GM18861 (cell line): ENCODE measurements around the gene NFASC.

Experiments used
- ATAC-seq: cut with Tn5 transposase; IDR thresholded peaks from one replicate; pipeline ENCODE4 v1.9.1; 2021; ENCODE audit not compliant: unreplicated experiment

NFASC gene

DNA sequence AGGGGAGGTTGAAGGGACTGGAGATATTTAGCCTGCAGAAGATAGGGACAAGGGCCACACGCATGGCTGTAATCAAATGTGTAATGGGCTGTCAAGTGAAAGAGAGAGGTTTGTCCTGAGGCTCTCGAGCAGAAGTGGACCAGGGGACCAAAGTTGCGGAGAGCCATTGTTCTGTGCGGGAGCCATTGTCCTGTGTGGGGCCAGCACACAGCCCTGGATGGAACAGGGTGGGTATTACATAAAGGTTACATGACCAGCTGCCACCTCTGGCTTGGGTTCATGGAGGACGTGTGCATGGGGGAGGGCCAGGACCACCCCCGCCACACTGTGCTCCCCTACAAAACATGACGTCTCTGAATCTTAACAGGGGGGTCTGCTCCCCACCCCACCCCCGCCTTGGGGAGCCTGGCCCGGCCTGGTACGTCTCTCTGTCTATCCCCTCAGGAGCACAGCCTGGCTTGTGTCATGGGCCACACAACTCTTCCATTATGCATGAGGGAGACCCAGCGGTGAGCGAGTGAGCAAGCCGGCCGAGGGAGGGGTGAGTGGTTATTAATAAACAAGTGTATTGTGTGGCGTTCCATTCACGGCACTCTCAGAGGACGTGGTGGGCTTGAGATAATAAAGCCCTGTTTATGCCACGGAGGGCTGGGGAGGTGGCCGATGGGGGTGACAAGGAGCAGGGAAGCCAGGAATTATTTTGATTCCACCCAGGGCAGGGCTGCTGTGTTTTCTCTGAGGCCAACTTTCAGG lies at the start of gene NFASC:
Gene NFASC (plus strand): TSS at position 703 of the 753 bp plus-strand sequence. CDS start 73,454 bp downstream, outside the sequence.
- no peak for ATAC-seq

DNA sequence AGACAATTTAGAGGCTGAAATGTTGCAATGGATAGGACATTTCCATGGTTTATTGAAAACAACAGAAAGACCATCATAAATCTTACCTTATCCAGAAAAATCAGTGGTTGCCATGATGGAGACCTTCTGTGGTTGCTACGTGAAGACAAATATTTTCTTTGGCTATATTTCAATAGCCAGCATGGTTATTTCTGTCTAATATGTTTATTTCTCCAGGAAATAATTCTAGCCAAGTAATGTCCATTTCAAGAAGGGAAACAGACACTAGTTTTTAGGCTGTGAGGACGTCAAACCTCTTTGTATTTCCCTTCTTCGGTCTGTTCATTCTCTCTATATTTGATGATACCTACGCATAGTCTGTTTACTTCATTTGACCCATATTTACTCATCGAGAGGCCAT lies 49.2 kb upstream of the NFASC start:
- no peak for ATAC-seq

DNA sequence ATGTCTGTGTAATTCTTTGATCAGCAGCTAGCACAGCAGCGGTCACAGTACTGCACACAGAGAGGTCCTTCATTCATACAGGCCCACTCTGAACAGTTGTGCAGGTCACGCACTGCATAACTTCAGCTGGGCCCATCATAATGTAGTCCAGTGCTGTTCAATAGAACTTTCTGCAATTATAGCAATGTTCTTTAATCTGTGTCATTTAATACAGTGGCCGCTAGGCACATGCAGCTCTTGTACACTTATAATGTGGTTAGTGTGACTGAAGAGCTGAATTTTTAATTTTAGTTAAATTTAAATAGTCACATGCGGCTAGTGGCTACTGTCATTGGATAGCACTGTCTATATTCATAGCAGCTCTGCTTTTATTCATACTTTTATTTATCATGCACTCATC lies 48.7 kb upstream of the NFASC start:
- no peak for ATAC-seq

DNA sequence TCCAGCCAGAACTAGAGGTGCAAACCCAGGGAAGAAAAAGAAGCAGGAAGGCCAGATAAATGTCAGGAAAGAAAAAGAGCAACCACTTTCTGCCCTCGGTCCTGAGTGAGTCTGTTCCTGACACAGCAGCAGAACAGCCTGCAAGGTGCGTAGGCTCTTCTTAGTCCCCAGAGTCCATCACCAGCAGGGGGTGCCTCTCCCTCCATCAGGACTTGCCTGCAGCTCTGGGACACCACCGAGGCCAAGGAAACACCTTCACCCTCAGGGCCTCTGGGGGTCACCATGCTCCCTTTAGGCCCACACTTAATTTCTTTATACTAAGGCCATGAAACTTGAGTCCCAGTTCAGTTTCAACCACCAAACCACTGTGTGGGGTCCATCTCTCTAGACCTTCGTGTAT lies 43.7 kb upstream of the NFASC start:
- no peak for ATAC-seq

DNA sequence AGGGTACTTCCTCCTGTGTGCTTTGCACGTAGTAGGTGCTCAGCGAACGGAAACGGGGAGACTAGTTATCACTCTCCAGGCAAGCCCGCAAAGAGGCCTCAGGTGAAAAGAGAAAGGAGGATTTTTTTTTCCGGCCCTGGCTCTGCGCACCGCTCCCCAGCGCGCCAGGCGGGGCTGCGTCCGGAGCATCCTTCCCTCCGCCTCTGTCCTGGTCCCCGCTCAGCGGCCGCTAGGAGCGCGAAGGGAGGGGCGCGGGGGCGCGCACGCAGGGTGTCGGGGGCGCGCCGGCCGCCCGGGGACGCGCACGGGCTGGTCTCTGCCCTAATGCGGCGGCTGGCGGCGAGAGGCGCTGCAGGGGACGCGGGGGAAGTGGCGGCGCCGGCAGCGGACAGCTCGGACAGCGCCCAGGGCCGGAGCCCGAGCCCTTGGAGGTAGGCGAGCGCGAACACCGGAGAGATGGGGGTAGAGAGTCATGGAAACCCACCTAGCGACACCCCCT lies 42.3 kb upstream of the NFASC start:
- no peak for ATAC-seq

DNA sequence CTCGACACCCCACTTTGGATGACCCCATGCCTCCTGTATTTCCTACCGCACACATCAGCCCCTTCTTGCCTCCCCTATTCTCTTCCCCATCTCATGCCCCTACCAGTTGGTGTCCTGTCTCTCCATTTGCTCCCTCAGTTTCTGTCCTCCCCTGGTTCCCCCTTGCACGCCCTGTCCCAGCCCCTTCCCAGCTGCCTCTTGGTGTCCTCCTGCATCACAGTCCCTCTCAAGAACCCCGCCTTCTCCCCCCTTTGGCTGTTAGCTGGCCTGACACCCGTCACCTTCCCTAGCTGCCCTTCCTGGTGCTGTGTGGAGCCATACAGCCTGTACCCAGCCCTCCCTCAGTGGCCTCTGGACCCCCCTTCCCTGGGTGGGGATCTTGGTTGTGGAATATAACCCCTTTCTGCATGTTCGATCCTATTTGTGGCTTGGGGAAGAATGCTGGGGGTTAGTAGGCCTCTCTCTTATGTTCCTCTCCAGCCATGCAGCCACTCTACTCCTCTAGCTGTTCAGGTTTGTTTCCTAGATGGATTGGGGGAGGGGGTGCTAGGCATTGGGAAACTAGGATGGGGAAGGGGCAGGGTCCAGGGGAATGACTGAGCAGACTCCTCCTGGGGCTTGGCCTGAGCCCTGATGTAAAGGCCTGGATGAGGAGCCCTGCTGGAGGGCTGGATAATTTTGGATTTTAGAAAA lies 41.4 kb upstream of the NFASC start:
- ATAC-seq, result no peak

DNA sequence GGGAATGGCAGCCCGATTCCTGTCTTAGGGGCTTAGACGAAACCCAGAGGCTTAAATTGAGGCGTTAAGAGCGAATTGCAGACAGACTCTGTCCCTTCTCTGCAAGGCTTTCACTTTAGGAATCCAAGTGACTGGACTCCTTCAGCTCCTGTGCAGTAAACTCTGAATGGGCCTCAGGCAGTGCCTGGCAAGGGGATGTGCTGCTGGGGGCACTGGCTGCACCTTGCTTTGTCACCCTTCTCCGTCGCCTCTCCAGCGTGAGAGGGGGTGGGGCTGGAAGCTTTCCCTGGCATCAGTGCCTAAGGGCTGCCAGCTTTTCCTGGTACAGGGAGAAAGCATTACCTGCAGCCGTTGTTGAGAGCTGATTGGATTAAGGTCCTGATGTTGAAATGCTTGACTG lies 39.9 kb upstream of the NFASC start:
- ATAC-seq, result no peak

DNA sequence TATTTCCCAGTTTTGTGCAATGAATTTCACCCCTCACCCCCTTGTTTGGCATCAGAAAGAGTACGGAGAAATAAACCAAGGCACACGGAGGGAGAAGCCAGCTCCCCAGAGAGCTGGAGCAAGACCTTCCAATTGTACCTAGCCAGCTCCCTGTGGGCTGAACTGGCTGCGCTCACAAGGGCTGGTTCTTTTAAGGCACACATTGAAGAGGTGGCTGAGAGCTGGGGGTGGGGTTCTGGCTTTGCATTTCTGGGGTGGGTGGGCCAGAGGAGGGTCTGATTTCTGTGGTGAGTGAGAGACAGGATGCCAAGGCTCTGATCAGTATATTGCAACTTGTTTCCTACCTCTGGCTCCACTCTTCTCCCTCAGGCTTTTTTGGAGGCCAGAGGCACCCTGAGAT lies 39.5 kb upstream of the NFASC start:
- no peak for ATAC-seq

DNA sequence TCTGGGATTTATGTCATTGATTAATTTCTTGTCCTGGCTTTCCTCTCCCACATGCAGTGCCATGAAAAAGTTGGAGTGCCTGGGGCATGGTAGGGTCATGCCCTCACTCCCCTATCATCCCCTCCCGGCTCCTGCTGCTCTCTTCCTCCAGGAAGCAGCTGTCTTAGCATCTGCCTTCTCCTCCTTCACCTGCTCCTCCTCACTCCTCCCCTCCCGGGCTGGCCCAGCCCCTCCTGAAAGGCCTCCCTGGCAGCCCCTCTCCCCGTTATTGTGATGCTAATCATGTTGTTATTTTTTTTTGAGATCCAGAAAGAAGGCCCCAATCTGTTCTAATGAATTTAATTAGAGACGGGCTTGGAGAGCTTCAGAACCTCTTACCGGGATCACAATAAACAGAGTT lies 36.3 kb upstream of the NFASC start:
- no peak for ATAC-seq

DNA sequence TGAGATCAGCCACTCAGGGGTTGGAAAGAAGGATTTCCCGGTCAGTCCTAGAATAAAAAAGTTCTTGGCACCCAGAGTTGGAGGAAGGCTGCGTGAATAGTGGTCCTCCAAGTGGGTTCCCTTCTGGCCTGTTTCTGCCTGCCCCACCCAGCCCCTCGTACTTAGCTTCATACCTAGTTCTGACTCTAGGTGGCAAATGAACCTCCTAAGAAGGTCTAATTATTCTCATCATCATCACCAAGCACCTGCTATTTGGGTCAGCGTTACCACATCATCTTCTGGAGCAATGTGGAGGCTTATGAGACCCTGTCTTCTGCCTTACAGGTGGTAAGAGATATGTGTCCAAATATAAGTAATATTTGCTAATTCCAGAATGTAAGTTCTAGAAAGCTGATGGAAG lies 35.9 kb upstream of the NFASC start:
- no peak for ATAC-seq

DNA sequence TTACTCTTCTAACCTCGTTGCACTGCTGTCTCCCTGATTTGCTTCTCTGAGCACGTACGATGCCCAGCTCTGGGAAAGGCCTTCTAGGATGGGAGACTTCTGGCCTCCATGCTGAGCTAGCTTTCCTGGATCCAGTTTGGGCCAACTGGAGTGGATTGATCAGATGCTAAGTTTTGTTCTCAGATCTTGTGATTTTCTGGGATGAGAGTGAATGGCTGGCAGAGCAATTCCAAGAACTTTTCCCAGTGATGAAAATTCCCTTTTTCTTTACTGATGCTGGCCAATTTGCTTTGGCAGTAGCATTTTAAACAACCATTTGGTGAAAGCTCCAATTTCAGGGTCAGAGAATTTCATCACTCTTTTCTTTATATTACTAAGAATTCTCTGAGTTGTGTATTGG lies 34.9 kb upstream of the NFASC start:
- ATAC-seq, result no peak

DNA sequence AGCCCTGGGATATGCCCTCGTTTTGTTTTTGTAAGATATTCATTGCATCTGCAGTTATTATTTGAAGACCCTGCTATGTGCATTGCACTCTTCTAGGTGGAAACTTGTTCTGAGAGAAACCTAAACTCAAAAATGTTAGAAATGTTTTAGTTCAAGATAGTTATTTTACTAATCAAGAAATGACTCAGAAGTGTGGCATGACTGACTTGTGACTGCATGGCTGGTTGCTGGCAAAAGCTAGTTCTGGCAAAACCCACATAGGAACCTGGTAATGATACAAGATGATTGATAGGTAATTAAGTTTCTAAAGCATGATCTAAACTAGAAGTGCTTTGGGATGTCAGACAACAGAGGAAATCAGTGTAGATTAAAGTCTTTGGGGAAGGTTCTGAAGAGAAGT lies 33.8 kb upstream of the NFASC start:
- ATAC-seq, result no peak

DNA sequence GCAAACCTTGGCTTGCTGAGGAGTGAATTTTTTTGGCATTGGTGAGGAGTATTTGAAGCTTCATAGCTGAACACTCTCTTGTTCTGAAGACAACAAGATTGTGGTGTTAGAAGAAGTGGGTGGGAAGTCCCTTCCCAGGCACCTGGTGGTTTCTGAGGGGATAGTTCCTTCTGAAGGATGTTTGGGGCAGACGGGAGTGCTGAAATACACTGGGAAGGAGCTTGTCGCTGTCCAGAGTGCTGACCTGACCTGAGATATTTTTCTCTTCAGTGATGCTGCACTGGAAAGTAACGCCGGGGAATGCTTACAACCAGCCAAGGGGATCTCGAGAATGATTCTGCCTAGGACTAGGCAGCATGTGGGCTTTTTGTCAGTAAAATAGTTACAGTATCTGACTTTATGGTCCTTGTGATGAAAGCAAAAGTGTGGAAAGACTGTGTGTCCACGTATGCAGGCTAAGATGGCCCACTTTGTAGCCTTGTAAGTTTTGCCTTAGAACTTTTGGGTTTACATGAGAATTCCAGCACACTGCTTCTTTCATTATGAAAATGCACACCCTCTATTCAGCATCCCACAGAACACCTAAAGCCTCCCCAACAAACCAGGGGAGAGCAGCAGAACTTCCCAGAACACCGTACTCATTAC lies 33.1 kb upstream of the NFASC start:
- no peak for ATAC-seq

DNA sequence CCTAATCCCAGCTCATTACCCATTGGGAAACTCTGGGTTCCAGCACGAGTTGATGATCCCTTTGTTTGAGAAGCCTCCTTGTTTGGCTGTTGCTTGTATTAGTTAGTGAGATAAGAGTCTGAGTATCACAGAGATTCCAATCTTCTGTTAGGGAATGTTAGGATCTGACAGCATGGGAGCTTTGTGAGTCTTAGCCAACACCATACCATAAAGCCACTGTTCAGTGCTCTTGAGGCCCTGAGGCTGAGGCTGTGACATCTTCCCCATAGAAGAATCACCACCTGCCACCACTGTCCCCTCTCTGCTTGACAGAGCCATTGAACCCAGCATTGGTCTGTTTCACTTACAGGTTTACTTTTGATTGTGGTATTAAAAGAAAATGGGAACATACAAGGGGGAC lies 29.3 kb upstream of the NFASC start:
- ATAC-seq, result no peak

DNA sequence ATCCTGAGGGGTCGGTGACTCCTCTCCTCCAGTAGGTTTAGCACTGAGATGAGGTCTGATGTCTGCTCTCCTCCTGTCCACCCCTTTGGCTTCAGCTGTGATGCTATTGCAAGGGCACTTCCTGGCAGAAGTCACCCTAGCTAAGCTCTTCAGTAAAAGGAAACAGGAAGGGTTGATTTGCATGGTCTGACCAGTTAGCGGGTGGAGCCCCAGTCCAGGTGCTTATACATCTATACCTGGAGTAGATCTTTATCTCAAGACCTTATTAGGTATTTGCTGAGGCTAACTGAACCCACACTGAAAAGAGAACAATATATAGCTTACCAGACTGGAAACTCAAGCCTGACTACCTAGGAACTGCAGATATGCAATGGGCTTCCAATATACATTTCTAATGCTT lies 28.9 kb upstream of the NFASC start:
- ATAC-seq, result no peak

DNA sequence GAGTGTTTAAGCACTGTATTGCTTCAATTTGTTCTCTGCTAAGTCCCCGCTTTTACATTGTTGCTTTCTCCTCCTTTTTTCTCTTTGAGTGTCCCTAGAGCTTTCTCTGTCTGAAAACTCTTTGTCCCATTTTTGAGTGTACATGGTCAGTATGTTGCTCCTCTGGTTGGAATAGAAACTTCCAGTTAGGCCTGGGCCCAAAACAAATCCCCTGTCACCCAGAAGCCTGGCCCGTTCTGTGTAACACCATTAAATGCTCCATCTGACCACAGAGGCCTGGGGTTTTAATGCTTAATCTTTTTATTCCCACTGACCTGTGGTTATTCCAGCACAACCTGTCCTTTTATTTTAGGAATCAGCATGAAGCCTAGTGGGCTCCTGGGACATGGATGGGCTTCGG lies 28.3 kb upstream of the NFASC start:
- no peak for ATAC-seq

DNA sequence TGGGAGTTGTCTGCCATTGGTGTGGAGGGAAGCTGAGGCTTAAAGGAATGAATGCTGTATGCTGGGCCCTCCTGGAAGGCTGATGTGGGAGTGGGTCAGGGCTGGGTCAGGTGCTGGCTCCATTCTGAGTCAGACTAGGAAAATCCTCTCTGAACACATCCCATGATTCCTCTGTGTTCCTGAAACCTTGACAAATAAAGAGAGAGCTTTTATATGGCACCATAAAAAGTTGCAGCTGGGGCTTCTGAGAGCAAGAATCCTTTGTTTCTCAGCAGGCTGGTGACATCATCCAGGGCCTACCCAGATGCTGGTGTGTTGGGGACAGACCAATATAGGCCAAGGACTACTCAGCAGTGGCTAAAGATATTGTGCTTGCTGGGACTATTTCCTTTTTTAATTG lies 27.8 kb upstream of the NFASC start:
- no peak for ATAC-seq

DNA sequence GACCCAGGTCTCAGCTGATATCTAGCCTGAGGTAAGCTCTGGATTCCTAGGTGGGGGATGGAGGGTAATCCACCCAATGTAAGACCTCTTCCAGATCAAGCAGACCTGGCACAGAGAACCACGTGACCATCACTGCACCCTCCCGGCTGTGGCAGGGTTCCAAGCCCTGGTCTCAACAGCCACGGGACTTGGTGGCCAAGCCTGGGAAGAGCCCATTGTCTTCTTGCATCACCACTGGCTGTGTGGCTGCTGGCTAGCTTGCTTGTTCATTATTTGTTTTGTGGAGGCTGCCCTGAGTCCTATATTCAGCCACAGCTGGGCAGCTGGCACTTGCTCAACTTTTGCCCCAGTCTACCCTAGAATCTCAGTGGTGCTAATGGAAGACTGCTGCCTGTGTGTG lies 24.1 kb upstream of the NFASC start:
- ATAC-seq, result no peak

DNA sequence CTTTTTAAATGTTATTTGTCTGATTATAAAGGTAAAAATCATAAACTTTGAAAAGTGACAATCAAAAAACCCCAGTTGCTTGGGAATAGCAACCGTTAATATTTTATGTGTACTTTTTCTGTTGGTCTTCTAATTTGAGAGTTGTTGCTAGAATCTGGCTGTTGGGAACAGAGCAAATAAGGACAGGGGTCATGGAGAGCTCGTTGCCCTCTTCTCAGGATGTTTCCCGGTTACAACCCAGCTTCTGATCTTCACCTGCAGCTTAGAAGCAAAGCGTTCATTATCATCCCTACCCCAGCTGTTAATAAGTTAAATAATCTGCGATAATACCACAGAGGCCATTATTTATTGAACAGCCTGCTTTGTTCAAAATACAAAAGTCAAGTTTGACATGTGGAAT lies 22.1 kb upstream of the NFASC start:
- ATAC-seq, result no peak

DNA sequence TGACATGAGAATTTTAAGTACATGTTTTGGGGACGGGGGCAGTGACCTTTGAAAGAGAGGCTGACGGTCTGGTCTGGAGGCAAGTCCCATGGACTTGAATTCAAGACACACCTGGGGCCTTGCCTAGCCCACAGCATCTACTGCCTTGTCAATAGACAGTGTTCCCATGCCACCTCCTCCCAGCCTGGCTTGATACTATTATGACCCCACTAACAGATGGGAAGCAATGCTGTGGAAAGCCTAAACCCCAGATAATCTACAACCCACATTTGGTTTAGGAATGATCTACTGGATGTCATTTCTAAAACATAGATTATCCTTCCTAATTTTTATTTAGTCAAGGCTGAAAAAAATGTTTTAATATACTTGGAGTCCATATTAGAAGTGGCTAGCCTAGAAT lies 17.8 kb upstream of the NFASC start:
- ATAC-seq, result no peak

DNA sequence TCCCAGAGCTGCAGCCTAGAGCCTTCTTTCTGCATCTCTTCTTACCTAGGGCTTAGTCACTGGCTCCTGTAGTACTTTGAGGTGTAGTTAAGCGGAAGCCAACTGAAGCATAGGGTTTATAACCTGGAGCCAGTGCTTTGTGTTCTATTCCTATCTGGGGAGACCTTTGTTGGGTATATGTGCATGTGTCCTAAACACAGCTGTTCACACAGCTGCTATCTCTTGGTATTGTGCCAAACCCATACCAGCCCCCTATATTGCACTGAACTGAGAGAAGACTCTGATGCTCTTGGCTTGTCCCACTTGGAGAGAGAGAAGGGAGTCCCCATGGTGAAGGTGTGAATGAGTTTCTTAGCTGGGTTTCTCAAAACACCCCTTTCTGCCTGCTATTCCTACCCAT lies 17.2 kb upstream of the NFASC start:
- no peak for ATAC-seq

DNA sequence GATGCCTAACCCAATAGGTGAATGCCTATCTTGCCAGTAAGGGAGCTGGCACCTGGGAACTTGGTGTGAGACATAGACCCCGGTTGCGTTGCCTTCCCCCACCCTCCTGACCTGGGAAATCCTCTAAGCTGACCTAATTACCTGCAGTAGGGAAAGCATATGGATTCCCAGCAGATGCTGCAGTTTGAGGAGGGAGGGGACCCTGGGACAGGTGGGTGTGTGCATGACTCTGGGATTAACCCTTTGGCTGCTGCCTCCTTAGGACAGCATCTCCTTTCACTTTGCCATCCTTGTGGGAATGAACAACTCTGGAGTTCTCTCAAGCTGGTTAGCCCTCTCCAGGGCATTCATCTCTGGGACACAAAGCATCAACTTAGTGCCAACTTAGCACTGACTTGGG lies 16.4 kb upstream of the NFASC start:
- ATAC-seq, result no peak
